ENCODE data around the gene F3. TPM values are rescaled to one million over a fixed set of nuclear protein-coding genes. Genes with fewer than 3 reads are reported as not detected.

Gene F3
- total and polyA plus RNA-seq, 2 donors (not counting 1 experiment from before 2014, with no cell fraction given): 0.25 TPM; not detected in 1

GRCh38 chr1:94552071-94552586 lies 10.6 kb upstream of the F3 start:
- Mint-ChIP-seq H3K27me3 (peaks cover 14% of the 10 kb centered on the region), H3K27ac (no peak overlapping the region), H3K9me3 (ENCODE audit: insufficient read depth) (no peaks in the 10 kb centered on the region), H3K4me1 (no peaks in the 10 kb centered on the region), H3K4me3 (no peak overlapping the region)
- no peak for ATAC-seq (ENCODE audit: low read depth)
- no peak overlapping the region for H3K27ac ChIP-seq (ENCODE audit: low read length in 2 of 2)
- no peak for TF ChIP-seq EZH2 (IDR thresholded peaks at IDR 0.05; ENCODE audit: borderline replicate concordance, insufficient read depth, low read depth, low read length, poor library complexity, severe bottlenecking)
- TF ChIP-seq CTCF (IDR thresholded peaks at IDR 0.05): no peak
- ChIA-PET POLR2A (no interaction called here), CTCF (no interaction called here)
- no peaks in the 10 kb centered on the region for H3K9me3 ChIP-seq (ENCODE audit: control extremely low read depth in 1 of 3, control insufficient read depth in 2 of 3, insufficient read depth in 1 of 3, low read length in 2 of 3)
- WGBS (ENCODE audit: insufficient coverage): 87% methylated on average over 6 of the region's 8 CpGs
- H2AFZ ChIP-seq (ENCODE audit: insufficient read depth, low read depth, low read length, poor library complexity, severe bottlenecking): no peak overlapping the region
- intact Hi-C loops (cut with micrococcal nuclease): no loop called here
- H3K9ac ChIP-seq (ENCODE audit: low read length): no peak overlapping the region
- H4K20me1 ChIP-seq (ENCODE audit: control insufficient read depth, insufficient read depth, low read length, poor library complexity, severe bottlenecking): no peaks in the 10 kb centered on the region
- no peaks in the 10 kb centered on the region for H3K79me2 ChIP-seq (ENCODE audit: control insufficient read depth, insufficient read depth, low read length)
- no peaks in the 10 kb centered on the region for H3K36me3 ChIP-seq (replicated peaks in 1 of 2; ENCODE audit: control extremely low read depth in 1 of 2, control insufficient read depth in 1 of 2, extremely low read depth in 1 of 2, insufficient read depth in 2 of 2, low read length in 1 of 2)
- no peak overlapping the region for H3K4me2 ChIP-seq (replicated peaks; ENCODE audit: low read depth, low read length, poor library complexity, severe bottlenecking)
- no peaks in the 10 kb centered on the region for H3K4me1 ChIP-seq (ENCODE audit: control insufficient read depth in 2 of 2, insufficient read depth in 2 of 2, low read length in 2 of 2)
- DNase-seq: no peak
- H3K4me3 ChIP-seq (ENCODE audit: control extremely low read depth in 1 of 5, extremely low read depth in 1 of 5, insufficient read depth in 1 of 5, low read depth in 2 of 5, low read length in 4 of 5): no peak overlapping the region
- peaks cover 0 to 3% (median 0%) of the 10 kb centered on the region in 4 experiments for H3K27me3 ChIP-seq (replicated peaks in 1 of 4; ENCODE audit: control extremely low read depth in 1 of 4, control insufficient read depth in 3 of 4, insufficient read depth in 4 of 4, low read length in 3 of 4)

GRCh38 chr1:94551449-94551848 lies 9.9 kb upstream of the F3 start:
- Histone ChIP-seq H3K79me2 (ENCODE audit: control insufficient read depth, insufficient read depth, low read length) (no peaks in the 10 kb centered on the region), H3K27ac (ENCODE audit: low read length in 2 of 2) (no peak overlapping the region), H3K27me3 (replicated peaks in 1 of 4; ENCODE audit: control extremely low read depth in 1 of 4, control insufficient read depth in 3 of 4, insufficient read depth in 4 of 4, low read length in 3 of 4) (peaks cover 0 to 3% (median 0%) of the 10 kb centered on the region in 4 experiments), H3K9me3 (ENCODE audit: control extremely low read depth in 1 of 3, control insufficient read depth in 2 of 3, insufficient read depth in 1 of 3, low read length in 2 of 3) (no peaks in the 10 kb centered on the region), H2AFZ (ENCODE audit: insufficient read depth, low read depth, low read length, poor library complexity, severe bottlenecking) (no peak overlapping the region), H4K20me1 (ENCODE audit: control insufficient read depth, insufficient read depth, low read length, poor library complexity, severe bottlenecking) (no peaks in the 10 kb centered on the region), H3K9ac (ENCODE audit: low read length) (no peak overlapping the region), H3K4me2 (replicated peaks; ENCODE audit: low read depth, low read length, poor library complexity, severe bottlenecking) (no peak overlapping the region), H3K4me1 (ENCODE audit: control insufficient read depth in 2 of 2, insufficient read depth in 2 of 2, low read length in 2 of 2) (no peaks in the 10 kb centered on the region), H3K36me3 (replicated peaks in 1 of 2; ENCODE audit: control extremely low read depth in 1 of 2, control insufficient read depth in 1 of 2, extremely low read depth in 1 of 2, insufficient read depth in 2 of 2, low read length in 1 of 2) (no peaks in the 10 kb centered on the region), H3K4me3 (ENCODE audit: control extremely low read depth in 1 of 5, extremely low read depth in 1 of 5, insufficient read depth in 1 of 5, low read depth in 2 of 5, low read length in 4 of 5) (no peak overlapping the region)
- H3K4me3 Mint-ChIP-seq: no peak overlapping the region
- TF ChIP-seq EZH2 (IDR thresholded peaks at IDR 0.05; ENCODE audit: borderline replicate concordance, insufficient read depth, low read depth, low read length, poor library complexity, severe bottlenecking) (no peak), CTCF (IDR thresholded peaks at IDR 0.05) (no peak)
- intact Hi-C loops (cut with micrococcal nuclease): no loop called here
- no peaks in the 10 kb centered on the region for H3K4me1 Mint-ChIP-seq
- ATAC-seq (ENCODE audit: low read depth) (no peak), DNase-seq (no peak)
- ChIA-PET CTCF (no interaction called here), POLR2A (no interaction called here)
- H3K27me3 Mint-ChIP-seq: peaks cover 19% of the 10 kb centered on the region
- H3K9me3 Mint-ChIP-seq (ENCODE audit: insufficient read depth): no peaks in the 10 kb centered on the region
- WGBS (ENCODE audit: insufficient coverage): 100% methylated on average over 5 of the region's 7 CpGs
- no peak overlapping the region for H3K27ac Mint-ChIP-seq

Measured in B cell (primary cell).